HG03064 (cell line): ENCODE results near the gene ALDH1A2.
"Not testable (repeated sequence)": the region's sequence is repeated elsewhere in the genome, so short reads cannot be mapped to it uniquely, and the experiment has no call there.

Experiments
- ATAC-seq: cut with Tn5 transposase; IDR thresholded peaks from one replicate; pipeline ENCODE4 v1.9.1; 2021; ENCODE audit warnings: low read depth; ENCODE audit not compliant: unreplicated experiment

Gene ALDH1A2

DNA sequence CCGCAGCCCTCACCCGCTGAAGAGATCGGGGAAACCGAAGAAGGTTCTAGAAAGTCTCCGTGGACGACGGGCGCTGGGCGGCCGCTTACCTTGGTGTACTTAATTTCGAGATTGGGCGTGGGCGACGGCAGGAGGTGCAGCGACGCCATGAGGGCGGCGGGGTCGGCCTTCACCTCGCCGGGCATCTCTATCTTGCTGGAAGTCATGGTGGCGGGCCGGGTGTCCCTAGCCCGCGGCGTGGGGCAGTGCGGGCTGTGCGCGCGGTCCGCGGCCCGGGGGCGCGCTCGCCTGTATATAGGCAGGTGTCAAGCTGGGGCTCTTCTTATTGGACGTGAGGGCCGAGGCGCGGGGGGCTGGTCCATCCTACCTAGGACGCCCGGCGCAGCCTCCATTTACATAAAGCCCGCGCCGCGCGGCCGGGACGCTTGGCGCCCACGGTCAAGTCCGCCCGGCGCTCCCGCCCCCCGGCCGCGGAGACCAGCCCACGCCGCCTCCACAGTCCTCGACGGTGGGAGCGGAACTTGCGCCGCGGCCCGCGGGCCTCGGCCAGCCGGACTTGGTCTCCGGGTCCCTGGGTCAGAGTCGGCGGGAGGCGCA, at the start of gene ALDH1A2:
Gene ALDH1A2, minus strand, starts transcription at position 267 of the 597 bp plus-strand sequence. Its CDS starts 61 bp downstream, at position 206.
- no peak for ATAC-seq

DNA sequence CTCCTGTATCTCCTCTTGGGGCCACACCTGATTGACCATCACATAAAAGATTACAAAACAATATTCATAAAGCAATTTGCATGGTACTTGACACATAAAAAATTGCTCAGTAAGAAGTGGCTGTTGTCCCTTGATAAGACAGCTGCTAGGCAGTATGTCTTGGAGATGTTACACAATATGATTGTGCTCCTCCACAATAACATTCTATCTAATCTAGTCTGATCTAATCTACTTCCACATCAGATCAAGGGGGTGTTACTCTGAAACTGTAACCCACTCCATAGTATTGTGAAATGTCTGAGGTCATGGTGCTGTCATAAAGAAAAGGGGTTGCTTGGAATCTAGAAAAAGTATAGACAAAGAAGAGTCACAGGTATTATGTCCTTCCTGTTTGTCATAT, 49.3 kb upstream of the ALDH1A2 start:
- no peak for ATAC-seq

DNA sequence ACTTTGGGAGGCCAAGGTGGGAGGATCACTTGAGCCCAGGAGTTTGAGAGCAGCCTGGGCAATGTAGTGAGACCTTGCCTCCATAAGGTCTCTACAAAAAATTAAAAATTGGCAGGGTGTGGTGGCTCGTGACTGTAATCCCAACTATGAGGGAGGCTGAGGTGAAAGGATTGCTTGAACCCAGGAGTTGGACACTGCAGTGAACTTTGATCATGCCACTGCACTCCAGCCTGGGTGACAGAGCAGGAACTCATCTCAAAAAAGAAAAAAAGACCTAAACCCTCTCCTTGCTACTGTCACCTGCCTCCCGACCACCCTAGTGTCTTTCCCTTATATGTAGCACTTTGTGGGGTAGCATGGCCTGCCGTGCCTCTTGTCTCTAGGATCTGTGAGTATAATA, 48.9 kb upstream of the ALDH1A2 start:
- no peak for ATAC-seq

DNA sequence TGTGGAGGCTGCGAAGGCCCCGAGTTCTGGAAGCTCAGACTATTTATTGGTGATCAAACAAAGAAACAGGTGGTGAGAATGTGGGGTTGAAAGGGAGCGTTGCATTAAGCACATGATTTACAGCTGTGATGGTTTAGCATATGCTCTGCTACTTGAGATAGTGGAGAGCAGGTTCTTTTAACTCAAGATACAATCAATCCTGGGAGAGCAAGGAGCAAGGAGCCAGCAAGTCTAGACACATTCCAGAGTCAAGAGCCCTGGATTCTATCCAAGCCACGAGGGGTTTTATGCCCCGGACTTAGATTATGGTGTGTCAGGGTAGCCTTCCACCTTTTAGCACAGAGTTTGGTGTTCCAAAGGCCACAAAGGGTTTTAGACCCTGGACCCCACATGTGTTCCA, 47.8 kb upstream of the ALDH1A2 start:
- not testable (repeated sequence) for ATAC-seq

DNA sequence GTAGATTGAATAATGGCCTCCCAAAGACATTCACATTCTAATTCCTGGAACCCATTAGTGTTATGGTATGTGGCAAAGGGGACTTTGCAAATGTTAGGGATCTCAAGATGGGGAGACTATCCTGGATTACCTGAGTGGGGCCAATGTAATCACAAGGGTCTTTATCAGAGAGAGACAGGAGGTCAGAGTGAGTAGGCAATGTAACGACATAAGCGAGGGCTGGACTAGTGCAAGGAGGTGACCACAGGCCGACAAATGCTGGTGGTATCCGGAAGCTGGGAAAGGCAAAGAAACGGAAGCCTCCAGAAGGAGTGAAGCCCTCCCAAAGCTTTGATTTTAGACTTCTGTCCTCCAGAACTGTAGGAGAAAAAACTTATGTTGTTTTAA, 46.2 kb upstream of the ALDH1A2 start:
- ATAC-seq = no peak

DNA sequence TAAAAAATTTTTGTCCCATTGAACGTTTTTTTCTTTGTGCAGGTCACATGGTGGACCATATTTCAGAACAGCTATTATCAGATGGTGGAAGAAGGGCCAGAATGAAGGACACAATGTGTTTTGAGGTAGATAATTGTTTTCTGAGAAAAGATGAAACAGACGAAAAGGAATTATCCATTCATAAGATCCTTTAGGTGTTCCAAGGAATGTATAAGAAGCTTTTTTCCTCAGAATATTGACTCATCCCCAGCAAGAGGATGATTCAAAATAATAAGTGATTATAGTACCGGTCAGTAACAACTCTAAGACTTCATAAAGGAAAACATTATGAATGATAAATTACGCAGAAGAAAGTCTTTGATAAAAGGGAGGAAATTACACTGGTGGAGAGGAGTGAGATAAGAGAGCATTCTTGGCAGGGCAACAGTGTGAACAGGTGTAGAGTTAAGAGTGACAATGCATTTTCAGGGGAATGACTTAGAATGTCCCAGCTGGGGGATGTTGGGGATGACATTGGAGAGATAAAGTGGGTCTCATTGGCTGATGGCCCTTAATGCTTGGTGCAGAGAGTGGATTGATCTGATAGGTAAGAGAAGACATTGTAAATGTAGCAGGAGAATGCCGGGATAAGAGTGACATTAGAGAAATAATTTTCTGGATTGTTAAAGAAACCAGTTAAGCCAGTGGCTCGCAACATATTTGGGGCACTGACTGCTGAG, 45.6 kb upstream of the ALDH1A2 start:
- ATAC-seq = no peak

DNA sequence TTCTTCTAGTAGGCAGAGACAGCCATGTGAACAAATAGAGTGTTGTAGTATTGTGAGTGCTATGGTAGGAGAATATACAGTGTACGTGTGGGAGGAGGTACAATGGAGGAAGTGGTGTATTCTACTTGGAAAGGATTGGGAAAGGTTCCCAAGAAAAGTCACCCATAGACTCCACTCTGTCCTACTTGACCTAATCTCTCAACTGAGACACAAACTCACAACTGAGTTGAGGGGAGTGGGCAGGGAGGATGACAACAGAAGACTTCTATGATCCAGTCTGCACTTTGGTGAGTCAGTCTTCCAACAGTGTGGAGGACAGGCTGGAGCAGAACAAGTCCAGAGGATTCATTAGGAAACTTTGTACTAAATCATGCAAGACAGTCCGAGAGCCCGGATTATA, 43.9 kb upstream of the ALDH1A2 start:
- ATAC-seq = no peak

DNA sequence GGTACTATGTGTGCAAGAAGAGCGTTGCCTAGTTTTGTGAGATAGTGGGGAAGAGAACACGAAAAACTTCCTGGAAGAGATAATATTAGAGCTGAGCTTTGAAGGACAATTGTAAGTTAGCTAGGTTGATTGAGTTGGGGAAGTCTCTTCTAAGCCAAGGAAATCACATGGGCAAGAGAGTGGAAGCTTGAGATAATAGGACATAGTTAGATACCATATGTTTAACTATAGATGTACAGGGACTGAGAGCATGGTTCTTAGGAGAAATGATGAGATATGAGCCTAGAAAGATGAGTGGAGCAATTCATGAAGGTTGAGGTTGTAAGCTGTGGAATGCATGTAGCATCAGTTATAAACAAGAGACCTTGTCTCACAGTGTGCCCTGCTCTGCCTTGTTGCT, 42.6 kb upstream of the ALDH1A2 start:
- no peak for ATAC-seq

DNA sequence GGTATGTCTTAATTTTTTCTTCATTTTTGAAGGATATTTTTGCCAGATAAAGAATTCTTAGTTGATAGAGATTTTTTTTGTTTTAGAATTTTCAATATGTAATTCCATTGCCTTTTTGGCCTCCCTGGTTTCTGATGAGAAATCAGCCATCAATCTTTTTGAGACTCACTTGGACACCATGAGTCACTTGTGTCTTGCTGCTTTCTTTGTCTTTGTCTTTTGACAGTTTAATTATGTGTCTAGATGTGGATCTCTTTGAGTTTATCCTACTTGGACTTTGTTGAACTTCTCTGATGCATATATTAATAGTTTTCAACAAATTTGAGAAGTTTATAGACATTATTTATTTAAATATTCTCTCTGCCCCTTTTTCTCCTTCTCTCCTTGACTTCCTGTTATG, 38.0 kb upstream of the ALDH1A2 start:
- ATAC-seq = no peak

DNA sequence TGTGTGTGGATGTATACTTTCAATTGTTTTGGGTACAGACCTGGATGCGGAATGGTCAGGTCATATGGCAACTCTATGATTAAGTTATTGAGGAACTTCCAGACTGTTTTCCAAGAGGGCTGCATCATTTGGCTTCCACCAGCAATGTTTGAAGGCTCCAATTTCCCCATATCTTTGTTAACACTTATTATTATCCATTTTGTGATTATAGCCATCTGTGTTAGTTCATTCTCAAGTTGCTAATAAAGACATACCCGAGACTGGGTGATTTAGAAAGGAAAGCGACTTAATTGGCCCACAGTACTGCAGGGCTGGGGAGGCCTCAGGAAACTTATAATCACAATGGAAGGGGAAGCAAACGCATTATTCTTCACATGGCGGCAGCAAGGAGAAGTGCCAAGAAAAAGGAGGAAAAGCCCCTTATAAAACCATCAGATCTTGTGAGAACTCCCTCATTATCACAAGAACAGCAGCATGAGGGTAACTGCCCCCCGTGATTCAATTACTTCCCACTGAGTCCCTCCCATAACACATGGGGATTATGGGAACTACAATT, 31.1 kb upstream of the ALDH1A2 start:
- ATAC-seq = no peak

DNA sequence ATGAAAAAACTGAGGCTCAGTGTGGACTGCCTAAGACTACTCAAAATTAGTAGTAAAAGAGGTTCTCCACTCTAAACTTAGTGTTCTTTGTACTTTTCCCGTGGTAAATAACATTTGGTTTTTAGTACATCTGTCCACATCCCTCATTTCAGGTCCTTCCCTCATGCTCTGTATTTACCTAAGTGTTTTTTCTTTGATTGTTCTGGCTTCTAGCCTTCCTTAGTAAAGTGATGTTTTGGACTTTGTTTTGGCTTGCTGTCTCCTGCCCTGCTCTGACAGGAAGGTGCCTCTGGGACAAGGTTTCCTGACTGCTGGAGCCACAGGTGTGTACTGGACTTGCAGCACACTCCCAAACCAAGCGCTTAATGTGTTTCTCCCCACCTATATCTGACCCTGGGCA, 29.9 kb upstream of the ALDH1A2 start:
- no peak for ATAC-seq

DNA sequence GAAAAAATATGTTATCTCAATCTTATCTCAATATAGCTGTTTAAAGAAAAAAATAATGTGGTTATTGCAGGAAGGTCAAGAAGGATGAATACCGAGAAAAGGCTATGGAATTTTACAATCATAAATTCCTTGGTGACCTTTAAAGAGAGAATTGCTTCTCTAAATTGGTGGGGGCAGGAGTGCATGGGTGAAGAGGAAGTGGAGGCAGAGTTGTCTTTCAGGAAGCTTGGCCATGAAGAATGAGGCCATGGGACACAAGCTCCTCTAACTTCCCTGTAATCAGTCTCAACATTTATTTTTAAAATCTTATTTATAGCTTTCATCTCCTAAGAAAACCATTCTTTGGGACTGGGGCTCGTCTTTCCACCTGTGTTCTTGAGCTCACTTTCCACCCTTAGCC, 22.4 kb upstream of the ALDH1A2 start:
- no peak for ATAC-seq

DNA sequence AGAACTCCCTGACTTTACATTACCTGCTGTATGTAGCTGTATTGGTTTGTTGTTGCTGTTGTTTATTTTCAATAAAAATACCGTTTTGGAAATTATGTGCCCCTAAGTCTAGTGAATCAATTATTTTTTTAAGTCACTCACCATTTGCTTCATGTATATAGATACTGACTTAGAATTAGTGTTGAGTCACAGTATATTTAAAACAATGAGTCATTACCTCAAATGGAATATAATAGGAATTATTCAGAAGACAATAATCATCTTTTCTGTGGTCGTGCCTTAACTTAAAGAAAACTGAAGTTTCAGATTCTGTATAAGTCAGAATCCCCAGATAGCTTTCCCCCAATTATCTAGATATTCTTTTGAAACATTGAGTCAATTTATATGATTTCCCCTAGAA, 21.0 kb upstream of the ALDH1A2 start:
- no peak for ATAC-seq

DNA sequence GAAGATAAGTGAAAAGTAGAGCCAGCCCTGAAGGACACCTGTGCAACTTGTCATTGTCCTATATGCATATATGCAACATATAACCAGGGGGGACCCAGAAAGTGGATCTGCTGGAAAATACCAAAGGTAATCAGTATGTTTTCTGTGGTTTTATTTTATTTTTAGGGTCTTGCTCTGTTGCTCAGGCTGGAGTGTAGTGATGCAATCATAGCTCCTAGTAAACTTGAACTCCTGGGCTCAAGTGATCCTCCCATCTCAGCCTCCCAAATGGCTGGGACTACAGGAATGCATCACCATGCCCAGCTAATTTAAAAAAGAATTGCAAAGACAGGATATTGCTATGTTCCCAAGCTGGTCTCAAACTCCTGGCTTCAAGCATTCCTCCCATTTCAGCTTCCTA, 18.0 kb upstream of the ALDH1A2 start:
- ATAC-seq = no peak

DNA sequence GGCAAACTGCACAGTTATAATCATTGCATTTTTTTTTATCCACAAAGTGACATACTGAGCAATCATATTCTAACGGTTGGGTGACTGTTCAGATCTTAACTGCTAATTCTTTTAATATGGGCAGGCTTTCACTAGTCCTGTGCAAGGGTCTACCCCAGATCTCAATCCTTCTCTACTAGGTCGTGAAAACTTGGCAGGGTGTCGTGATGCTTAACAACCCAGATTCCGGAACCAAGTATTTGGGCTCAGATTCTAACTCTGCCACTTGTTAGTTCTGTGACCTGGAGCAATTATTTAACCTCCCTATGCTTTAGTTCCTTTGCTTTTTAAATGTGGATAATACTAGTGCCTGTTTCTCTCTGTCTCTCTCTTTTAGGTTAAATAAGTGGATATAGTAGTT, 16.4 kb upstream of the ALDH1A2 start:
- no peak for ATAC-seq

DNA sequence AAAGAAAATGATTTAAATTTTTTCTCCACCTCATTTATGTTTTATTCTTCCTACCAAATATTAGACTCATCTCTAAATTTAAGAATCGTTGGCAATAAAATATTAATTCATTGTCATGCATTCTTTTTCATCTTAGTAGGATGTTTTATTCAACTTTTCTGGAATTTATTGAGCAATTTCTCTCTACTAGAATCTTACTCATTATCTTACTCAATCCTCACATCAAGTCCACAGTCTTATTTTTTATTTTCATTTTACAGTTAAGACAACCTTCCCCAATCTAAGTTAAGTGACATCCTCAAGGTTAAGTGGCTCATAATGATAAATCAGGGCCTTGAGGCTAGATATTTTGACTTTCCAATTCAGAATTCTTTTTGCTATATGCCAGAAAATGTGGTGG, 15.9 kb upstream of the ALDH1A2 start:
- no peak for ATAC-seq

DNA sequence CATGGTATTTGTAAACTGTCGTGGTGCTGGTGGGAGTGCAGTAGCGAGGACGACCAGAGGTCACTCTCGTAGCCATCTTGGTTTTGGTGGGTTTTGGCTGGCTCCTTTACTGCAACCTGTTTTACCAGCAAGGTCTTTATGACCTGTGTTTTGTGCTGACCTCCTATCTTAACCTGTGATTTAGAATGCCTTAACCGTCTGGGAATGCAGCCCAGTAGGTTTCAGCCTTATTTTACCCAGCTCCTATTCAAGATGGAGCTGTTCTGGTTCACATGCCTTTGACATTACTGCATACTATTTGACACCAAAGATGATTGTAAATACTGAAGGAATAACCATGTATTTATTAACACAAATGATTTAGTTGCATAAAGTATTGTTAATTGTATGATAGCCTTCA, 15.4 kb upstream of the ALDH1A2 start:
- ATAC-seq = not testable (repeated sequence)

DNA sequence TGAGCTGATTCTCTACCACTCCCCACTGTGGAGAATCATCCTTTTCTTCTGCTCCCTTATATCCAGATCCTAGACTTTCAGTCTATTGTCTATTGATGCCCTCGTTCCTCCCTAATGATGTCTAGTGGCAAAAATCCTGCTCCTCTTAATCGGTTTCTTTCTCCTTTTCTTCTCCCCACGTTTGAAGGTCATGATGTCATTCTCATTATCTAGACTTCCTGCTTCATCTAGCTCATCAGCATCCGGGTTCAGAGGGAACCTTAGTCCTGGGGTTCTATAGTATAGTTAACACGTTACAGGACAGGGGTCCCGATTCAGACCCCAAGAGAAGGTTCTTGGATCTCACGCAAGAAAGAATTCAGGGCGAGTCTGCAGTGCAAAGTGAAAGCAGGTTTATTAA, 14.9 kb upstream of the ALDH1A2 start:
- no peak for ATAC-seq

DNA sequence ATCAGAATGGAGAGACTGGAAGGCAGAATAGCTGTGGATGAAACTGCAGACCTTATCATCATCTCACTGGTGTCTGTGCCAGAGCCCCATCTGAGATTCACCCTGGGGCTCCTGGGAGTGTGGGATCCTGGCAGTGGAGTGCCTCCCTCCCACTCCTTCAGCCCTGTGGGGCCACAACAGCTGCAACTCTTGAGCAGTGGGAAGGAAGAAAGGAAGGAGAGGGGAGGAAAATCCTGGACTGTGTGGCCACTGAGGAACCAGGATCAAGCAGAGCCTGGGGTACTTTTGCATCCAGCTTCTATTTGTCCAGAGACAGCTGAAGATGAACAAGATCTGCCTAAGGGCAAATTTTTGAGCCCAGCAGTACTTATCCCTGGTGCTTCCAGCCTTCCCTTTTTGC, 13.1 kb upstream of the ALDH1A2 start:
- ATAC-seq = no peak

DNA sequence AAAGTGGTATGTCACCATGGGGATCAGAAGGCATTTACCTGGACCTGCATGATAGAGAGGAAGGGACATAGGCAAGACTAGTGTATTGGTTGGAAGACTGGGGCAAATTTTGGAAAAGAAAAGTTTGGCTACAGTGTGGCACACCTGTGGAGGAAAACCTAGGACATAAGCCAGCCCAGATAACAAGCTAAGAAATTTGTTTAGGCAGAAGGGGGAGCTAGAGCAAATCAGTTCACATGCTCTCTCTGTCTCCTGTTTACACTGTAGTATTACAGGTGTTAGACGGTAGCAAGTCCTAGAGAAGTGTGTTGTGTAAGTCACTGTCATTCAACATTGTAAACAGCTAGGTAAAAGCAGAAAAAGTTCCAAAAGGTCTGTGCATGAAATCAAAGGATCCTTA, 11.9 kb upstream of the ALDH1A2 start:
- no peak for ATAC-seq

DNA sequence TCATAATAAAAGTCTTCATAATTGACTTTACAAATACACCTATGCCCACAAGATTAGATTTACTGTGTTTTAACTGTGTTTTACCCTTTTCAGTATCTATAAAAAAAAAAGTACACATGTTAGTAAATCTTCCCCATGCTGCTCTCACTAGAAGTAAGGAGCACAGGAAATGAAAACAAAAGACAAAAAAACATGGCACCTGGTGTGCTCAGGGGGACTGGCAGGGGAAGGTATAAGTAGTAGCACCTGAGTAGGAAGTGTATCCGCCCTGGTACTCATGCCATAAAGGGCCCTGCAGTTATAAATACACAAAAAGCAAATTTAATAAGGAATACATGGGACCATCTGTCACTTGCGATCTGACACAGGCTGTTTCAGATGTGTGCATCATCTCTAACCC, 8.9 kb upstream of the ALDH1A2 start:
- no peak for ATAC-seq

DNA sequence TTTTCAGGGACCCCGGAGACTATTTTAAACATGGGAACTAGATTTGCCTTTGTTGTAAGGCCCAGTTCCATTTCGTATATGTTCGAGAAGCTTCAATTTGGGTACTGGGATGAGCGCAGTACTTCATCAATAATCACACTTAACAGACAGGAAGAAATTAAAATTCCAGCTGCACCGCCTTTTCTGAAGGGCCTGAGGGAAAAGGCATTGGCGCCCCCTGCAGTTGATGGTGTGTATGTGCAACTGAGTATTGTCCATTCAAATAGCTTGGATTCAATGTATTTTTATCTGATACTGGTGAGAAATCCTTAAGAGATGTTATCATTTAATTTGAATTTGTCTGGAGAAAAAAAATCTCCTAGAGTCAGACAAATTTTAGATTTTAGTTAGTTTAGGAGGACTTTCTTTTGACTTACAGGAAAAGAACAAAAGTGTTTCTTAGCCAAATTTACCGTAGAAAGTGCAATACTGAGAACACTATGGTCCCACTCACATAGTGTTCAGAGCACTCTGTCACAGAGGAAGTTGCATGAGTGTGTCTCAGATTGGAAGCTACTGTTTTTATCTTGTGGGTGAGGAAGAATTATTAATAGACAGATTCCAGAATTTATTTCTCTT, 5.4 kb upstream of the ALDH1A2 start:
- ATAC-seq = no peak
